ENCODE measurements around the gene PAX5.

PAX5 gene

GRCh38 chr9:36985769-36986467 is 48.1 kb downstream of the PAX5 start:
- no peak for DNase-seq

- DNase-seq: no peak
Observed at GRCh38 chr9:36985061-36985768, 48.9 kb downstream of the PAX5 start.

- DNase-seq: no peak
Observed at GRCh38 chr9:36980148-36980974, 53.7 kb downstream of the PAX5 start.

- DNase-seq: no peak
Observed at GRCh38 chr9:36976371-36977030, 57.6 kb downstream of the PAX5 start.

GRCh38 chr9:36974731-36975130 is 59.3 kb downstream of the PAX5 start:
- no peak for DNase-seq

GRCh38 chr9:36971935-36972488 is 62.1 kb downstream of the PAX5 start:
- DNase-seq: no peak

GRCh38 chr9:36970007-36970888 is 63.8 kb downstream of the PAX5 start:
- no peak for DNase-seq

GRCh38 chr9:36969216-36969771 is 64.8 kb downstream of the PAX5 start:
- no peak for DNase-seq

- DNase-seq: no peak
Observed at GRCh38 chr9:36968574-36969215, 65.4 kb downstream of the PAX5 start.

GRCh38 chr9:36967997-36968396 is 66.1 kb downstream of the PAX5 start:
- DNase-seq: no peak

- no peak for DNase-seq
Observed at GRCh38 chr9:36966371-36967097, 67.5 kb downstream of the PAX5 start.

- no peak for DNase-seq
Observed at GRCh38 chr9:36964791-36965190, 69.3 kb downstream of the PAX5 start.

- DNase-seq: no peak
Observed at GRCh38 chr9:36963346-36963745, 70.7 kb downstream of the PAX5 start.

- DNase-seq: no peak
Observed at GRCh38 chr9:36962691-36963090, 71.4 kb downstream of the PAX5 start.

- no peak for DNase-seq
Observed at GRCh38 chr9:36961561-36962325, 72.3 kb downstream of the PAX5 start.

GRCh38 chr9:36961051-36961450 is 73.0 kb downstream of the PAX5 start:
- no peak for DNase-seq

- DNase-seq: no peak
Observed at GRCh38 chr9:36960575-36960955, 73.5 kb downstream of the PAX5 start.

- no peak for DNase-seq
Observed at GRCh38 chr9:36959681-36960574, 74.1 kb downstream of the PAX5 start.

Data from CD4-positive, alpha-beta T cell treated with Interferon gamma for 1 hour (primary cell).